CD14-positive monocyte (primary cell): ENCODE data around the gene THOC5. TPM values are rescaled to one million over a fixed set of nuclear protein-coding genes. Genes with fewer than 3 reads are reported as not detected.

ENCODE experiments used
- DNase-seq, 3 donors: peaks; one replicate each; pipeline ENCODE4 v3.0.0-alpha.2; 2011 to 2022
- H2AFZ ChIP-seq: 2 replicates; pipeline ENCODE4 v1.6.0; 2012; ENCODE audit warnings: mild to moderate bottlenecking, low read depth, low read length, inconsistent platforms; ENCODE audit not compliant: insufficient read depth, poor library complexity, severe bottlenecking
- H3K27ac ChIP-seq, 2 donors: 1 replicate in 1 of 2; 2 replicates in 1 of 2; pipeline ENCODE4 v1.5.1; 2012 to 2013; ENCODE audit warnings: low read length in 2 of 2, control low read depth in 1 of 2, inconsistent platforms in 1 of 2, low read depth in 1 of 2, mild to moderate bottlenecking in 1 of 2
- H3K27me3 ChIP-seq, 2 donors: one replicate each; pipeline versions ENCODE4 v1.6.0 to v1.6.1; 2011 to 2013; ENCODE audit warnings: low read length in 2 of 2; ENCODE audit not compliant: control insufficient read depth in 2 of 2, insufficient read depth in 2 of 2
- H3K36me3 ChIP-seq, 2 donors: replicated peaks in 1 of 2; 1 replicate in 1 of 2; 2 replicates in 1 of 2; pipeline versions ENCODE4 v1.5.1 to v1.6.1; 2012 to 2013; ENCODE audit warnings: low read length in 2 of 2, control low read depth in 1 of 2, inconsistent platforms in 1 of 2, mild to moderate bottlenecking in 1 of 2; ENCODE audit not compliant: insufficient read depth in 2 of 2, control insufficient read depth in 1 of 2
- H3K4me1 ChIP-seq, 2 donors: 1 replicate in 1 of 2; 2 replicates in 1 of 2; pipeline versions ENCODE4 v1.5.1 to v1.6.1; 2012 to 2013; ENCODE audit warnings: low read length in 2 of 2, control low read depth in 1 of 2, inconsistent platforms in 1 of 2, mild to moderate bottlenecking in 1 of 2, moderate library complexity in 1 of 2; ENCODE audit not compliant: insufficient read depth in 2 of 2, control insufficient read depth in 1 of 2
- H3K4me2 ChIP-seq: replicated peaks from 2 replicates; pipeline ENCODE3; 2012; ENCODE audit warnings: low read length, moderate library complexity, mild to moderate bottlenecking; ENCODE audit not compliant: poor library complexity, severe bottlenecking; ENCODE audit errors: extremely low read depth
- H3K4me3 ChIP-seq, 3 experiments: fragments of 200-600 bp in 1 of 3; sonication (generic) in 1 of 3; replicated peaks in 1 of 3; 1 replicate in 2 of 3; 2 replicates in 1 of 3; pipeline ENCODE4 v1.5.1; 2011 to 2013; ENCODE audit warnings: low read length in 3 of 3, mild to moderate bottlenecking in 3 of 3, control low read depth in 2 of 3, low read depth in 2 of 3, inconsistent platforms in 1 of 3, moderate library complexity in 1 of 3
- H3K79me2 ChIP-seq: 2 replicates; pipeline ENCODE4 v1.6.0; 2012; ENCODE audit warnings: mild to moderate bottlenecking, control low read depth, inconsistent platforms, low read length, moderate library complexity; ENCODE audit not compliant: insufficient read depth
- H3K9ac ChIP-seq: 2 replicates; pipeline ENCODE4 v1.6.0; 2017; ENCODE audit warnings: low read length, mild to moderate bottlenecking; ENCODE audit not compliant: insufficient read depth, poor library complexity, severe bottlenecking
- H3K9me3 ChIP-seq, 2 donors: replicated peaks in 1 of 2; 1 replicate in 1 of 2; 2 replicates in 1 of 2; pipeline versions ENCODE4 v1.5.1 to v1.6.1; 2012 to 2013; ENCODE audit warnings: low read length in 2 of 2, control low read depth in 1 of 2; ENCODE audit not compliant: control insufficient read depth in 1 of 2, insufficient read depth in 1 of 2
- H4K20me1 ChIP-seq: 2 replicates; pipeline ENCODE4 v1.6.0; 2012; ENCODE audit warnings: mild to moderate bottlenecking, low read length, control low read depth, moderate library complexity; ENCODE audit not compliant: insufficient read depth
- H3K27ac Mint-ChIP-seq, 7 donors: one replicate each; pipeline ENCODE4 v1.8.0; 2020; ENCODE audit warnings: mild to moderate bottlenecking in 7 of 7, mixed read lengths in 7 of 7, moderate library complexity in 6 of 7, inconsistent platforms in 2 of 7
- H3K27me3 Mint-ChIP-seq, 3 donors: one replicate each; pipeline ENCODE4 v1.8.0; 2021 to 2022; ENCODE audit warnings: low read depth in 3 of 3, mild to moderate bottlenecking in 3 of 3, mixed read lengths in 3 of 3, moderate library complexity in 3 of 3, inconsistent platforms in 1 of 3
- H3K36me3 Mint-ChIP-seq, 2 donors: one replicate each; pipeline ENCODE4 v1.8.0; 2020; ENCODE audit warnings: mixed read lengths in 2 of 2, inconsistent platforms in 1 of 2, mild to moderate bottlenecking in 1 of 2
- H3K4me1 Mint-ChIP-seq: one replicate; pipeline ENCODE4 v1.8.0; 2020; ENCODE audit warnings: mild to moderate bottlenecking, mixed read lengths
- H3K4me3 Mint-ChIP-seq, 2 donors: one replicate each; pipeline ENCODE4 v1.8.0; 2020; ENCODE audit warnings: mild to moderate bottlenecking in 2 of 2, mixed read lengths in 2 of 2, moderate library complexity in 1 of 2
- H3K9me3 Mint-ChIP-seq, 7 donors: one replicate each; pipeline ENCODE4 v1.8.0; 2020 to 2022; ENCODE audit warnings: mixed read lengths in 7 of 7, mild to moderate bottlenecking in 6 of 7, moderate library complexity in 6 of 7, inconsistent platforms in 2 of 7
- CTCF ChIP-seq: fragments of 200-600 bp; IDR thresholded peaks from one replicate; pipeline ENCODE4 v1.8.0; 2022; ENCODE audit warnings: antibody characterized with exemption, mild to moderate bottlenecking
- WGBS: methylation state at CpG from one replicate; pipeline ENCODE4 v1.1.5; 2013; ENCODE audit warnings: missing lambda C conversion rate; ENCODE audit not compliant: insufficient coverage; 5-methylcytosine and 5-hydroxymethylcytosine counted together
- intact Hi-C, 2 donors: fragments of 100-400 bp; cut with micrococcal nuclease; formaldehyde crosslinking; loops; one replicate each; pipeline versions ENCODE4 v1.15.0 to v1.15.1; 2023
- polyA plus RNA-seq, 3 donors: library from polyadenylated mRNA; depleted of rRNA in 1 of 3; unstranded in 2 of 3; stranded (reverse) in 1 of 3; fragments of 300-500 nt in 2 of 3; fragments of >200 nt in 1 of 3; fragmentation: Illumina TruSeq in 2 of 3; gene quantifications; 1 replicate in 2 of 3; 2 replicates in 1 of 3; pipeline ENCODE4 v1.2.3, GENCODE V29; 2012 to 2021

The THOC5 gene
- polyA plus RNA-seq, 3 donors, result 19.6 to 29.9 (median 28.2) TPM

GRCh38 chr22:29563652-29564460 lies 10.3 kb upstream of the THOC5 start:
- intact Hi-C loops, result no loop called here
- Mint-ChIP-seq H3K27me3 (no peaks in the 10 kb centered on the region), H3K4me3 (no peak overlapping the region), H3K4me1 (no peaks in the 10 kb centered on the region), H3K9me3 (peaks cover 0 to 4% (median 0%) of the 10 kb centered on the region in 7 donors), H3K36me3 (peaks cover 20 to 31% of the 10 kb centered on the region in 2 donors), H3K27ac (no peak overlapping the region)
- no peak overlapping the region for H3K9ac ChIP-seq
- H2AFZ ChIP-seq, result no peak overlapping the region
- H4K20me1 ChIP-seq, result no peaks in the 10 kb centered on the region
- no peak for DNase-seq
- no peaks in the 10 kb centered on the region for H3K9me3 ChIP-seq
- 100% methylated on average over 2 of the region's 6 CpGs for WGBS
- peaks cover 5 to 18% of the 10 kb centered on the region in 2 donors for H3K36me3 ChIP-seq
- H3K4me1 ChIP-seq, result no peaks in the 10 kb centered on the region
- no peak for TF ChIP-seq CTCF
- H3K79me2 ChIP-seq, result no peaks in the 10 kb centered on the region
- H3K27ac ChIP-seq, result no peak overlapping the region
- H3K4me2 ChIP-seq, result no peak overlapping the region
- no peaks in the 10 kb centered on the region for H3K27me3 ChIP-seq
- H3K4me3 ChIP-seq, result no peak overlapping the region

- H2AFZ ChIP-seq, result no peak overlapping the region
- no peak overlapping the region for H3K27ac ChIP-seq
- no peak overlapping the region for H3K4me2 ChIP-seq
- peaks cover 0 to 4% (median 0%) of the 10 kb centered on the region in 7 donors for H3K9me3 Mint-ChIP-seq
- no peaks in the 10 kb centered on the region for H3K27me3 ChIP-seq
- H3K79me2 ChIP-seq, result no peaks in the 10 kb centered on the region
- H3K4me3 Mint-ChIP-seq, result no peak overlapping the region
- intact Hi-C loops, result no loop called here
- DNase-seq, result no peak
- peak overlapping the region in 1 of 7 donors; percentile 1 for H3K27ac Mint-ChIP-seq
- 95% methylated on average over 2 of the region's 2 CpGs for WGBS
- H4K20me1 ChIP-seq, result no peaks in the 10 kb centered on the region
- H3K9me3 ChIP-seq, result no peaks in the 10 kb centered on the region
- peaks cover 5 to 23% of the 10 kb centered on the region in 2 donors for H3K36me3 ChIP-seq
- no peaks in the 10 kb centered on the region for H3K27me3 Mint-ChIP-seq
- H3K4me1 ChIP-seq, result no peaks in the 10 kb centered on the region
- peaks cover 23 to 36% of the 10 kb centered on the region in 2 donors for H3K36me3 Mint-ChIP-seq
- no peak overlapping the region for H3K9ac ChIP-seq
- H3K4me3 ChIP-seq, result no peak overlapping the region
- no peak for TF ChIP-seq CTCF
- H3K4me1 Mint-ChIP-seq, result no peaks in the 10 kb centered on the region
Observed at GRCh38 chr22:29559853-29560252, 6.3 kb upstream of the THOC5 start.
